CMK (cell line): ENCODE measurements around the gene STX1A.
A peak's percentile ranks its signal among the peaks of the same experiment; 100 is the strongest.
"Not testable (repeated sequence)": the region's sequence is repeated elsewhere in the genome, so short reads cannot be mapped to it uniquely, and the experiment has no call there.

Experiments
- DNase-seq: peaks from one replicate; pipeline ENCODE4 v3.0.0-alpha.2; 2010; ENCODE audit warnings: low read depth

STX1A gene

GRCh38 chr7:73735528-73735905 is 16.0 kb upstream of the STX1A start:
- no peak for DNase-seq

GRCh38 chr7:73734619-73735527 is 15.4 kb upstream of the STX1A start:
- DNase-seq: peak; percentile 85

- DNase-seq: no peak
Observed at GRCh38 chr7:73732397-73732796, 12.9 kb upstream of the STX1A start.

- DNase-seq: no peak
Observed at GRCh38 chr7:73730485-73730884, 11.0 kb upstream of the STX1A start.

- DNase-seq: no peak
Observed at GRCh38 chr7:73728551-73728950, 9.1 kb upstream of the STX1A start.

- DNase-seq: no peak
Observed at GRCh38 chr7:73727952-73728351, 8.5 kb upstream of the STX1A start.

- DNase-seq: no peak
Observed at GRCh38 chr7:73726083-73726466, 6.6 kb upstream of the STX1A start.

- no peak for DNase-seq
Observed at GRCh38 chr7:73723813-73724212, 4.3 kb upstream of the STX1A start.

GRCh38 chr7:73722785-73723184 is 3.3 kb upstream of the STX1A start:
- no peak for DNase-seq

- DNase-seq: not testable (repeated sequence)
Observed at GRCh38 chr7:73722182-73722581, 2.7 kb upstream of the STX1A start.

GRCh38 chr7:73721377-73721817 is 1.9 kb upstream of the STX1A start:
- DNase-seq: no peak

- not testable (repeated sequence) for DNase-seq
Observed at GRCh38 chr7:73720443-73720842, 974 bp upstream of the STX1A start.

GRCh38 chr7:73719806-73720169 is 319 bp upstream of the STX1A start:
- no peak for DNase-seq

- DNase-seq: no peak
Observed at GRCh38 chr7:73718438-73718881, 1.0 kb downstream of the STX1A start.

- no peak for DNase-seq
Observed at GRCh38 chr7:73717991-73718405, 1.5 kb downstream of the STX1A start.

- DNase-seq: no peak
Observed at GRCh38 chr7:73717025-73717807, 2.3 kb downstream of the STX1A start.

GRCh38 chr7:73716318-73716890 is 3.1 kb downstream of the STX1A start:
- no peak for DNase-seq

- DNase-seq: no peak
Observed at GRCh38 chr7:73715648-73716317, 3.7 kb downstream of the STX1A start.

- not testable (repeated sequence) for DNase-seq
Observed at GRCh38 chr7:73713319-73713718, 6.2 kb downstream of the STX1A start.

- DNase-seq: no peak
Observed at GRCh38 chr7:73712773-73713172, 6.7 kb downstream of the STX1A start.

GRCh38 chr7:73708961-73709549 is 10.4 kb downstream of the STX1A start:
- no peak for DNase-seq
